ENCODE data around the gene TMEM263.

The TMEM263 gene

DNA sequence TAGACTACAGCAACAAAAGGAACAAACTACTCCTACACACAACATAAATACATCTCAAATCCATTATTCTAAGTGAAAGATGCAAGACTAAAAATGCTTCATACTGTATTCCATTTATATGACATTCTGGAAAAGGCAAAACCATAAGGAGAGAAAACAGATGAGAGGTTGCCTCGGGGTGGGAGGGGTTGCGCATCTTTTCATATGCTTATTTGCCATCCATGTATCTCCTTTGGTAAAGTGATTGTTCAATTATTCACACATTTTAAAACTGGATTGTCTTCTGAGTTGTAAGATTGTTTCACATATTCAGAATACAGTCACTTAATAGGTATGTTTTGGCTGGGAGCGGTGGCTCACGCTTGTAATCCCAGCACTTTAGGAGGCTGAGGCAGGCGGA, 5.1 kb upstream of the TMEM263 start:
- DNase-seq = no peak

GRCh38 chr12:106953352-106954250, 2.1 kb upstream of the TMEM263 start:
- DNase-seq = no peak

DNA sequence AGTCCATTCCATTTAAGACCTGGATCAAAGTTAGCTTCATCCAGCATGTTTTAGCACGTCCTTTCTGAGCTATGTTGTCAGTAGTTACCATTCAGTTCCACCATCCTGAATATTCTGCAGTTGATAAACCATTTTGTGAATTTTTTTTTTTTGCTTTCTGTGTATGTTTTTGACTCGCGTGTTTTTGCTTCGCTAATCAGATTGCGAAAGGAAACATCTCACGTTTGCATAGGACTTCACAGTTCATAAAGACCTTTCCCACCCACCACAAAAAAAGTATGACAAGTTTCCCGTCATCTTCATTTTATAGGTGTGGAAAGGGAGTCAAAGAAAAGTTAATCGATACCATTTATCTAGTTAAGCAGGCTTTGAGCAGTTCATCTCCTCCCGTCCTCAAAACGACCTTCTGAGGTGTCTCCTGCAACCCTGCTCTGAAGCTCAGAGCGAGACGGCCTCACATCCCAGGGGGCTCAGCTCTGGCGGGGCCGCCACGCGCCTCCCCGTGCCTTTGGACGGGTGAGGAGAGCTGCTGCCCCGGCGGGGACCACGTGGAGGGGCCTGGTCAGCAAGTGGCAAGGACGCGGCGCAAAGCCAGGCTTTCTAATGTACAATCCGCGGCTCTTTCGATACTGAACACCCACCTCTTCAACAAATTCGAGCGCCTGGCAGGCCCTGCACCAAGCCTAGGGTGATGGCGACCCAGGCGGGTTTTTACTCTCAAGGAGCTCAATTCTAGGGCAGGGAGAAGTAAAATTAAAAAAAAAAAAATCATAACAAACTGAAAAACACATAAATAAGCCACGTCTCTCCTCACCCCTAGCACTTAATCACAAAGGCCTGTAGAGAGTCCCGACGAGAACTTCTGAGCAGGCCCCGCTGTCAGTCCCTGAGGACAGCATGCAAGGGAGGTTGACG, 988 bp upstream of the TMEM263 start:
- DNase-seq = no peak

DNA sequence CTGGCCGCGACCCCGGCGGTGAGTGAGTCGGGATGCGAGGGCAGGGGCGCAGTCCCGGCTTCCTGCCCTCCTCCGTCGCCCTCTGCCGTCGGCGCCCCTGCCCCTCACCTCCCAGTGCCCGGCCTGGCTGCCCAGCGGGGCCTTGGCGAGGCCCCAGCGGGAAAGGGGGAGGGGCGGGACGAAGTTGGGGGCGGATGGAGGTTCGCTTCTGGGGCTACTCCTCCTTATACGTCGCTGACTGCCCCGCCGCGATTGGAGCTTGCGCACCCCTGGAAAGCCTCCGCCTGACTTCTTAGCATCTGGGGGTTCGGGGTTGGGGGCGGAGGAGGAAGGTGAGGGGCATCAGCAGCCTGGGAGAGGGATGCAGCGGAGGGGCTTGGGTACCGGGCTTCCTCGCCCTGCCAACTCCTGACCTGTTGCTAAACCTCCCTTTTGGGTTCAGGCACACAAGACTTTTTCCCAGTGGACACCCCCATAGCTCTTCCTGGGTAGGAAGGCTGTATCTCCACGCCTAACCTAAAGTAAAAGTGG, 406 bp downstream of the TMEM263 start:
- peak; percentile 70 for DNase-seq

- DNase-seq = peak; percentile 39
Measured at GRCh38 chr12:106957583-106957982, 1.9 kb downstream of the TMEM263 start.

DNA sequence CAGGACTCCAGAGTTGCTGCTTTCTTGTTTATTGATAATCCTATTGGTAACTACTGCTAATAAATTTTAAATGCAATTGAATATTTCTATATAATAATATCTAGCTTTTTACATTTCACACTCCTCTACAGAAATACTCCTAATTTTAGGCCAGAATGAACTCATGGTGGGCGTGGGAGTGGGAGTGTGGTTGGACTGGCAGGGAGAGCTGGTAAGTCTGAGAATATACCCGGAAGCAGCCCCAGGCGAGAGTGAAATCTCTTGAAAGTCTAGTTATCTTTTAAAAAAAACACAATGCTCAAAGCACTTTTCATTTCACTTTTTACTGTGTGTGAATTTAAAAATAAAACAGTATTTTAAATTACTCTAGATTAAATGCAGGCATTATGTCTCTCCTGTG, 4.7 kb downstream of the TMEM263 start:
- peak; percentile 39 for DNase-seq

DNA sequence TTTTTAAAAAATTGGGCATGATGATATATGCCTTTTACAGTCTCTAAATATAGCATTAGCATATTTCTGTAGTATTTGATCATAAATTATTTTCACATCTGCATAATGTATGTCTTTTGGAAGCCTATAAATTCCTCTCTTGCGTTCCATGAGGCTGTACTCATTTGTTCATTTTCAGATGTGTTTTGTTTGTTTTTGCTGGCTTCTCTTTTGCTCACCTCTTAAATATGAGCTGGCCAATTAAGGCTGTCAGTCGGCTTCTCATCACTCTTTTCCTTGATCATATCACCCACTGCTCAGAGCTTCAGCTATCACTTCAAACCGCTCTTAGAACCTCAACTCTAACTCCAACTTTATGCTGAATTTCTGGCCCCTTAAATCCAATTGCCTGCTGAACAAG, 6.6 kb downstream of the TMEM263 start:
- DNase-seq = no peak

GRCh38 chr12:106964526-106964925, 8.8 kb downstream of the TMEM263 start:
- no peak for DNase-seq

DNA sequence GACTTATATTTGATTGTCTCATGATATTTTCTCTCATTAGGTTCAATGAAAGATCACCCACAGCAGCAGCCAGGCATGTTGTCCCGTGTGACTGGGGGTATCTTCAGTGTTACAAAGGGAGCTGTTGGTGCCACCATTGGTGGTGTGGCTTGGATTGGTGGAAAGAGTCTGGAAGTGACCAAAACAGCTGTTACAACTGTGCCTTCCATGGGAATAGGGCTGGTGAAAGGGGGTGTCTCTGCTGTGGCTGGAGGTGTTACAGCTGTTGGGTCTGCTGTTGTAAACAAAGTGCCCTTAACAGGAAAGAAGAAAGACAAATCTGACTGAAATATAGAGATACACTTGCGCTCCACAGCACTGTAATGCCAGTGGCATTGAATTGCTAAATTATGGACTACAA, 15.4 kb downstream of the TMEM263 start:
- DNase-seq = no peak

DNA sequence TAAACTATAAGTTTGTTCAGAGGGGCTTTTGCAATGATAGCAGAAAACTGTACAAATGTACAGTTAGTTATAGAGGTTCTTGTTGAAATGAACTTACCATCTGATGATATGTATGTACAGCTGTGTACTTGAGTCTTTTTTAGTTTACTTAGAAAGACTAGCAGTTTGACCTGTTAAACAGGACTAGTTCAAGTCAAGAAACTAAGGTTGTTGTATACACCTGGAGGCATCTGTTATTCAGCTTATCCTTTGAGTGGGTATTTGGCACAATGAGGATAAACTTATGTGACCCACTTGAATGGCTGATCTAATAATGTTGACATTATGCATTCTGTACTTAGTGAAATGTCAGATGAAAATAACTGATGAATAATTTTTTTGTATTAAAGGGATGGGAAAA, 17.8 kb downstream of the TMEM263 start:
- no peak for DNase-seq

GRCh38 chr12:106974511-106974910, 18.8 kb downstream of the TMEM263 start:
- no peak for DNase-seq

- no peak for DNase-seq
Measured at GRCh38 chr12:106975098-106975497, 19.4 kb downstream of the TMEM263 start.

GRCh38 chr12:106975993-106976658, 20.4 kb downstream of the TMEM263 start:
- no peak for DNase-seq

GRCh38 chr12:106976668-106977067, 21.0 kb downstream of the TMEM263 start:
- no peak for DNase-seq

GRCh38 chr12:106978035-106978800, 22.5 kb downstream of the TMEM263 start:
- DNase-seq = peak; percentile 54

DNA sequence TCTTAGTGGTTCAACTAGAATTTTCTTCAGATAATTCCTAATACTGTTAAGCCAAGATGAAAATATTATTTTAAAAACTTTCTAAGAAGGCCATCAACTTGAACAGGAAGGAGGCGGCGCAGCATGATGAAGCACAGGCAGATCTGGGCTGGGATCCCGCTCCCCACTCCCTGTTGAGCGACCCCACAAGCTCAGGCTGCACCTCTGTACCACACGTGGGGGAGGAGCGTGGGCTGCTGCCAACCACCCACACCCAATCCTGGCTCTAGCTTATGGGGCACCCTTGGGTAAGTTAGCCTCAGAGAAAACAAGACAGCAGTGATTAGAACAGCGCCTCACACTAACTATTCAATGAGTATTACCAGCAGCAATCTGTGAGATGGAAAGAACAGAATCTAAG, 25.2 kb downstream of the TMEM263 start:
- DNase-seq = no peak

DNA sequence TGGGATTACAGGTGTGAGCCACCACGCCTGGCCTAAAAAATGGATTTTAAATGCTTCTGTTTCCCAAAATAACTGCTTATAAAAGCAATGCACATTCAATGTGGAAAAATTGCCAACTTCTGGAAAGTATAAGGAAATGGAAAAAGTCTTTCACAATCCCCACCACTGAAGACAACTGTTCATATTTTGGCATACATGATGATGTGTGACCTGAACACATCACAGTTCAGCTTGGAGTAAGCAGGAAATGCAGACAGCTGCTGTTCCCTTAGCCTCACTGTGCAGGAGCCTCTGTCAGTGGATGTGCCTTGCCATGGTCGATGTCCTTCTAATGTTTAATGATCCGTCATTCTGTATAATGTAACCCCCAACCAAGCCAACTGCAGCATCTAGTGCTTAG, 26.1 kb downstream of the TMEM263 start:
- DNase-seq = no peak

DNA sequence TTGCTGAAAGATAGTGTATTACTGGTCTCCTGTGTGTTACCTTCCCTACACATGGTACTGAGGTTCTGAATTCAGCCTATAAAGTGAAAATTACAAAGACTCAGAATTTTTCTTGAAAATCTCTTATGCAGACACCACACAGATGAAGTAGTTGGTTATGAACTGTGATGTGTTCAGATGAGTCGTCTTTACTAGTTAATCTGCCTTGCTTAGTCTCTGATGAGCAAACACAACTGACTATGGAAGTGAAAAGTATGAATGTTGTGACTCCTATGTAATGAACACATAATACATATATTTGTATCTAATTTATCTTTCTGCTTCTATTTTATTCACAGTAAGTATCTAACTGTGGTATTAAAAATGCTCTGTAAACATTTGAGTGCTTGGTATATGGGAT, 26.5 kb downstream of the TMEM263 start:
- no peak for DNase-seq

- DNase-seq = peak; percentile 82
Measured at GRCh38 chr12:106984588-106985137, 29.0 kb downstream of the TMEM263 start.

DNA sequence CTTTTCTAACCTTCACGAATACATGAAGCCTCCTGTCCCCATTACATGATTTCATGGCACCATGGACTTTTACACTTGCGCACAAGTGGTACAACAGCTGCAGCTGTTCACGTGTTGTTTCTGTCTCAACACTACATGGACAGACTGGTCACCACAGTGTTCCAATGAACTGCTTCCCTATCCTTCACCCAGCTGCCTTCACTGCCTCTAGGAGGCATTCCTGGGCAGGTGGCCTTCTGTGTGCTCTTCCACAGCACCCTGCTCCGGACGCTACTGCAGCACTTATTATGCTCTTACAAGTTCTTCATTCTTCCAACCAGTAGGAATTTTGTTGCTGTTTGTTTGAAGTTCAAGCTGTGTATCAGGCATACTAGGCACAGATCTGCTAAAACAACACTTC, 29.8 kb downstream of the TMEM263 start:
- no peak for DNase-seq

GRCh38 chr12:106986135-106986534, 30.4 kb downstream of the TMEM263 start:
- DNase-seq = no peak
